Right atrium auricular region (tissue), 2 donors: ENCODE results near the gene LRRC15. TPM values are rescaled to one million over a fixed set of nuclear protein-coding genes. Genes with fewer than 3 reads are reported as not detected.

ENCODE experiments used
- DNase-seq: peaks from one replicate; pipeline ENCODE4 v3.0.0-alpha.2; 2019; ENCODE audit warnings: low spot score
- H3K27ac ChIP-seq, 2 donors: fragments of 200-600 bp; sonication (generic); 1 replicate in 1 of 2; 2 replicates in 1 of 2; pipeline ENCODE4 v1.5.1; 2016 to 2019
- H3K27me3 ChIP-seq, 2 donors: fragments of 200-600 bp; sonication (generic); one replicate each; pipeline versions ENCODE4 v1.5.1 to v1.6.0; 2017 to 2019
- H3K36me3 ChIP-seq: fragments of 200-600 bp; sonication (generic); one replicate; pipeline ENCODE4 v1.5.1; 2016
- H3K4me1 ChIP-seq, 2 donors: fragments of 200-600 bp; sonication (generic); one replicate each; pipeline versions ENCODE4 v1.5.1 to v1.6.0; 2017 to 2019
- H3K4me3 ChIP-seq, 2 donors: fragments of 200-600 bp; sonication (generic); 1 replicate in 1 of 2; 2 replicates in 1 of 2; pipeline ENCODE4 v1.5.1; 2017 to 2019; ENCODE audit warnings: mild to moderate bottlenecking in 1 of 2, moderate library complexity in 1 of 2
- H3K9me3 ChIP-seq, 2 donors: fragments of 200-600 bp; sonication (generic); one replicate each; pipeline ENCODE4 v1.5.1; 2019
- CTCF ChIP-seq, 2 donors: fragments of 200-600 bp; sonication (generic); IDR thresholded peaks; one replicate each; pipeline ENCODE4 v1.5.1; 2019; ENCODE audit warnings: antibody characterized with exemption in 2 of 2
- total RNA-seq, 2 donors: library from RNA; depleted of rRNA; stranded (reverse); fragments of >200 nt; gene quantifications; one replicate each; pipeline ENCODE4 v1.1.0, GENCODE V29; 2016

LRRC15 gene
- total RNA-seq, 2 donors from 2014 or later: 0.07 to 0.08 TPM

- TF ChIP-seq CTCF (IDR thresholded peaks at IDR 0.05): no peak
These were observed 42.1 kb downstream of the LRRC15 start for GRCh38 chr3:194327218-194328052.

DNA sequence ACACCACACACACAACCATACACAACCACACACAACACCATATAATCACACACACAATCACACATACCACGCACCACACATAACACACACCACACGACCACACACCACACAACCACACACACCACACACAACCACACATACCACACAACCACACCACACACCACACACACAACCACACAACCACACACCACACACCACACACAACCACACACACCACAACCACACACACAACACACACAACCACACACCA is 42.6 kb downstream of the LRRC15 start:
- Histone ChIP-seq H3K27ac (peak overlapping the region in 1 of 2 donors; percentile 35), H3K36me3 (no peaks in the 10 kb centered on the region), H3K4me1 (peaks cover 0 to 47% of the 10 kb centered on the region in 2 donors), H3K9me3 (no peaks in the 10 kb centered on the region), H3K27me3 (no peaks in the 10 kb centered on the region), H3K4me3 (no peak overlapping the region)
- DNase-seq: no peak
- no peak for TF ChIP-seq CTCF (IDR thresholded peaks at IDR 0.05)

More at GRCh38 chr3:194327218-194328052, 42.1 kb downstream of the LRRC15 start:
- H3K4me1 ChIP-seq: peaks cover 0 to 43% of the 10 kb centered on the region in 2 donors
- H3K36me3 ChIP-seq: no peaks in the 10 kb centered on the region
- H3K4me3 ChIP-seq: no peak overlapping the region
- H3K27me3 ChIP-seq: no peaks in the 10 kb centered on the region
- H3K27ac ChIP-seq: peak overlapping the region; percentile 35 to 45
- DNase-seq: no peak
- H3K9me3 ChIP-seq: no peaks in the 10 kb centered on the region

DNA sequence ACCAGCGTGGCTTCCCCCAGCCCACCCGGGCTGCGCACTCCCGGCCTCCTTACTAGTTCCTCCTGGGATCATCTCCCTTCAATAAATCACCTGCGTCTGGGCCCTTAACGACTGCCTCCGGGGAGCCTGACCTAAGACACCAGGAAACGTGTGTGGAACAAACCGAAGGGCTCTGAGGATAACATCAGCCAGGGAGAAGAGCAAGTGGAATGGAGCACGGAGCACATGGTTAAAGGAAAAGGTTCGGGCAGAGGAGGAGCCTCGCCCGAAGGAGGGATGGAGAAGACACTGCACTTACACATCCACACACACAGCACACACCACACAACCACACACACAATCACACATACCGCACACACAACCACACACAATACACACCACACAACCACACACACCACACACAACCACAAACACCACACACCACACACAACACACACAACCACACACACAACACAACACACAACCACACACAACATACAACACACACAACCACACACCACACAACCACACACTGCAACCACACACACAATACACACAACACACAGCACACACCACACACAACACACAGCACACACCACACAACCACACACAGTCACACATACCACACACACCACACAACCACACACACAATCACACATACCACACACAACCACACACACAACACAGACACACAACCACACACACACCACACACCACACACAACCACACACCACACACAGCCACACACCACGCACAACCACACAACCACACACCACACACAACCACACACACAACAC is 43.2 kb downstream of the LRRC15 start:
- no peak for DNase-seq
- Histone ChIP-seq H3K9me3 (no peaks in the 10 kb centered on the region), H3K36me3 (no peaks in the 10 kb centered on the region), H3K27me3 (no peaks in the 10 kb centered on the region), H3K4me1 (peaks cover 0 to 46% of the 10 kb centered on the region in 2 donors), H3K4me3 (no peak overlapping the region), H3K27ac (no peak overlapping the region)
- no peak for TF ChIP-seq CTCF (IDR thresholded peaks at IDR 0.05)

DNA sequence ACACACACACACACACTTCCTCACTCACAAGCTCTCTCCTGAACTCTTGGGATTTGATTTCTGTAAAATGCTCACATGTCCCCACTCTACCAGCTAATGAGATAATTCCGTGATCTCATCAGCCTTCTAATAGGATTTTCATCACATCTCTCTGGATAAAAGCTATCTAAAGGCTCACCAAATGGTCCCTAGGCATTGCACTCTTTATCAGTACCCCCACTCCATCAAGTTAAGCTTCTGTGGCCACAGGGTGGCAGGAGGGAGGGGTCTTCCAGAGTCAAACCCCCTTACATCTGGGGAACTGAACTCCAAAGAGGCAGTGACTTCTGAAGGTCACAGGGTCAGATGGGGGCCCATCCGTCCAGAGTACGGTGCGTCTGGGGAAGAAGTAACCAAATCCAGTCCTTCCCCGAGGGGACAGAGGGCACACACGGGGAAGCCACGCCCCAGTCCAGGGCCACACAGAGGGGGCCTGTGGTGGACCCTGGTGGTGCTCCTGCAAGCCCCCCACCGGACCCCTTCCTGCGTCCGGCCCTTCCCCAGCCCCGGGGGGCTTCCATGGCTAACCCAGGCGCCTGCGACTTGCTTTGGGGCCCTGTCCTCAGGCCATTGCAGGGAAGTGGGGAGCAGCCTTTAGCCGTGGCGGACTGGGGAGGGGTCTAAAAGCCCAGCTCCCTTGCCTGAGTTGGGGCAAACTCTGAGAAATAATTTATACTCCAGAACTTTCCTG is 44.0 kb downstream of the LRRC15 start:
- H3K27me3 ChIP-seq: no peaks in the 10 kb centered on the region

More for the DNA sequence above, 44.0 kb downstream of the LRRC15 start:
- DNase-seq: no peak
- Histone ChIP-seq H3K27ac (no peak overlapping the region), H3K36me3 (no peaks in the 10 kb centered on the region), H3K9me3 (no peaks in the 10 kb centered on the region), H3K4me3 (no peak overlapping the region), H3K4me1 (peaks cover 0 to 38% of the 10 kb centered on the region in 2 donors)
- no peak for TF ChIP-seq CTCF (IDR thresholded peaks at IDR 0.05)
